Panc1 (cell line): ENCODE results near the gene AMPH.

ENCODE experiments used
- CTCF ChIP-seq: fragments of 450-650 bp; IDR thresholded peaks from 2 replicates; pipeline ENCODE4 v1.5.1; 2017; ENCODE audit warnings: mild to moderate bottlenecking
- REST ChIP-seq, 2 experiments: IDR thresholded peaks; 2 replicates each; pipeline ENCODE4 v1.6.1; 2011 to 2012; ENCODE audit warnings: low read depth in 2 of 2, control low read depth in 1 of 2, low read length in 1 of 2, mild to moderate bottlenecking in 1 of 2, moderate library complexity in 1 of 2; ENCODE audit not compliant: insufficient read depth in 1 of 2
- TCF7L2 ChIP-seq: IDR thresholded peaks from 2 replicates; pipeline ENCODE4 v1.6.1; 2011; ENCODE audit warnings: mild to moderate bottlenecking, low read depth, low read length, inconsistent platforms

DNA sequence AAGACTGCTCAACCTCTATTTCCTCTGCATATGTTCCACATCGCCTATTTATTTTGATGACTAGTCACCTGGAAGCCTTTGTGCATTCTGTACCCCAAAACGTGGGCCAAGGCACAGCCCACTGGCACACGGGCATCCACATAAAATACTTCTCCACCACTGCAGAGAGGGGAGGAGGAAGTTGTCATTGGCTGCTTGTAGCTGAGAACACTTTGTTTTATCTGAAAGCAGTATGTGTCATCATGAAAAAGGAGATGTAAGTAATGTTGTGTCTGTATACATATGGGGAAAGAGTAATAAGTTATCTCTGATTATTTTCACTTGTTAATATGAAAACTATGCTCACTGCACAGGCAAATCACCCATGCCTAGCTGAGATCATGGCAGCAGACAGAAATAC is 48.2 kb upstream of the AMPH start:
- no peak for TF ChIP-seq REST (IDR thresholded peaks at IDR 0.05; ENCODE audit: insufficient read depth in 1 of 2, low read depth in 2 of 2, low read length in 1 of 2)
- no peak for TF ChIP-seq CTCF
- no peak for TF ChIP-seq TCF7L2
